Breast epithelium (tissue), 4 donors: ENCODE measurements around the gene BEST2. TPM values are rescaled to one million over a fixed set of nuclear protein-coding genes. Genes with fewer than 3 reads are reported as not detected.

Experiments used
- DNase-seq, 2 donors: peaks; one replicate each; pipeline ENCODE4 v3.0.0-alpha.2; 2019; ENCODE audit warnings: low spot score in 2 of 2
- H3K27ac ChIP-seq, 2 donors: fragments of 200-600 bp; sonication (generic) in 1 of 2; one replicate each; pipeline ENCODE4 v1.5.1; 2016 to 2019; ENCODE audit warnings: mild to moderate bottlenecking in 1 of 2
- H3K27me3 ChIP-seq, 2 donors: fragments of 200-600 bp; sonication (generic) in 1 of 2; one replicate each; pipeline versions ENCODE4 v1.5.1 to v1.6.0; 2017 to 2019; ENCODE audit warnings: control low read depth in 1 of 2, mild to moderate bottlenecking in 1 of 2
- H3K36me3 ChIP-seq: fragments of 200-600 bp; one replicate; pipeline ENCODE4 v1.5.1; 2019
- H3K4me1 ChIP-seq, 2 donors: fragments of 200-600 bp; sonication (generic); one replicate each; pipeline ENCODE4 v1.5.1; 2016 to 2019; ENCODE audit warnings: control low read depth in 1 of 2
- H3K4me3 ChIP-seq, 3 donors: fragments of 200-600 bp; sonication (generic); 1 replicate in 2 of 3; 2 replicates in 1 of 3; pipeline ENCODE4 v1.5.1; 2016 to 2019; ENCODE audit warnings: mild to moderate bottlenecking in 3 of 3, moderate library complexity in 2 of 3
- H3K9me3 ChIP-seq, 2 donors: fragments of 200-600 bp; sonication (generic) in 1 of 2; one replicate each; pipeline ENCODE4 v1.5.1; 2016 to 2019; ENCODE audit warnings: control low read depth in 1 of 2
- CTCF ChIP-seq, 3 donors: fragments of 450-650 bp; IDR thresholded peaks; one replicate each; pipeline ENCODE4 v1.5.1; 2016 to 2017; ENCODE audit warnings: antibody characterized with exemption in 3 of 3, mild to moderate bottlenecking in 3 of 3, moderate library complexity in 3 of 3
- POLR2A ChIP-seq: fragments of 450-650 bp; IDR thresholded peaks from one replicate; pipeline ENCODE4 v1.6.1; 2016; ENCODE audit warnings: antibody characterized with exemption, mild to moderate bottlenecking, moderate library complexity
- POLR2AphosphoS5 ChIP-seq, 3 donors: sonication (generic); formaldehyde crosslinking; IDR thresholded peaks; one replicate each; pipeline ENCODE4 v1.6.1; 2017; ENCODE audit warnings: antibody characterized with exemption in 3 of 3
- intact Hi-C: fragments of 100-400 bp; cut with DNase I; formaldehyde crosslinking; loops from one replicate; pipeline ENCODE4 v1.15.1; 2023; ENCODE audit warnings: low total_unique reads
- total RNA-seq, 3 donors: library from RNA; depleted of rRNA; stranded (reverse); fragments of >200 nt; gene quantifications; one replicate each; pipeline ENCODE4 v1.1.0, GENCODE V29; 2016

BEST2 gene
- total RNA-seq, 3 donors from 2014 or later, result not detected

- DNase-seq, result no peak
- H3K27me3 ChIP-seq, result no peaks in the 10 kb centered on the region
- no peak for TF ChIP-seq POLR2A
- H3K4me1 ChIP-seq, result peaks cover 17 to 44% of the 10 kb centered on the region in 2 donors
- no peaks in the 10 kb centered on the region for H3K36me3 ChIP-seq
- peak overlapping the region; percentile 92 to 100 (median 95) for H3K4me3 ChIP-seq
- H3K27ac ChIP-seq, result peak overlapping the region; percentile 98 to 100
- intact Hi-C loops, result no loop called here
- H3K9me3 ChIP-seq, result no peaks in the 10 kb centered on the region
These were observed 36.6 kb downstream of the BEST2 start for GRCh38 chr19:12788042-12788681.

- TF ChIP-seq POLR2A, result no peak
- peak in 2 of 3 donors; percentile 12 to 18 for TF ChIP-seq POLR2AphosphoS5 (IDR thresholded peaks at IDR 0.05)
- Histone ChIP-seq H3K4me1 (peaks cover 12 to 40% of the 10 kb centered on the region in 2 donors), H3K27ac (peak overlapping the region; percentile 98 to 100), H3K36me3 (no peaks in the 10 kb centered on the region), H3K9me3 (no peaks in the 10 kb centered on the region), H3K4me3 (peak overlapping the region; percentile 92 to 100 (median 95)), H3K27me3 (no peaks in the 10 kb centered on the region)
- intact Hi-C loops, result no loop called here
- DNase-seq, result peak in 1 of 2 donors; percentile 72
These were observed 37.1 kb downstream of the BEST2 start for GRCh38 chr19:12788682-12789097.

DNA sequence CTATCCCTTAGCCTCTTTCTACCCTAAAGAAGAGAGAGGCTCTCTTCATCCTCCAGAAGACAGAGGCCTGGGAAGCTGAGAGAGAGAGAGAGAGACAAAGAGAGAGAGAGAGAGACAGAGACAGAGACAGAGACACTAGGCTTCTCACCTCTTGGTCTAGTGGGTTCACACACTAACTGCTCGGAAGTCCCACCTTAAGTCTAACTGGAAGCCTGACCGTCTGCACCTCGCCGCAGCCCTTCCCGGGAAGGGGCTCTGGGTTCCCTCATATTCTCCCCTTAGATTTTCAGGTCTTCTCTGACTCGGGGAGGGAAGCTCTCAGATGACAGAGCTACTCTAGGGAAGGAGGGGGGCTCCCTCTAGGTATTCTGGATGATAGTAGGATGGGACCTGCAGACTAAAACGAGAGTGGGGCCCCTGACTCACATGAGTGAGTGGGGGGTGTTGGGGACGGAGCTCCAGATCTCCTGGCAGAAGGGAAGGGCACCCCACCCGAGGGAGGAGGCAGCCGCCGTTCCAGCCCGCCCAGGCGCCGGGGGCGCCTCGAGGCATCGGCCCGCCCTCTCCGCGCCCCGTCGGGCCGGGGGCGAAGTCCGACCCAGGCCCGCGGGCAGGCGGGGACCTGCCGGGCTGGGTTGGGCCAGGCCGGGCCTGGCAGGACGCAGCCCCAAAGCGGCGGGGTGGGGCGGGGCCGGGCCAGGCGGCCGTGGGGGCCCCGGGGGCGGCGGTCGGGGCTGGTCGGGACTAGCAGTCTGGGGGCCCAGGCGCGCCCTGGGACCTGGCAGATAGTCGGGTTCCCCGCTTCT is 37.7 kb downstream of the BEST2 start:
- H3K27me3 ChIP-seq, result no peaks in the 10 kb centered on the region
- intact Hi-C loops, result no loop called here
- H3K4me1 ChIP-seq, result peaks cover 6 to 35% of the 10 kb centered on the region in 2 donors
- peak overlapping the region; percentile 92 to 100 (median 95) for H3K4me3 ChIP-seq
- TF ChIP-seq POLR2AphosphoS5 (IDR thresholded peaks at IDR 0.05) (peak in 1 of 3 donors; percentile 17), POLR2A (no peak)
- H3K9me3 ChIP-seq, result no peaks in the 10 kb centered on the region
- peak overlapping the region; percentile 98 to 100 for H3K27ac ChIP-seq
- no peak for DNase-seq
- no peaks in the 10 kb centered on the region for H3K36me3 ChIP-seq

DNA sequence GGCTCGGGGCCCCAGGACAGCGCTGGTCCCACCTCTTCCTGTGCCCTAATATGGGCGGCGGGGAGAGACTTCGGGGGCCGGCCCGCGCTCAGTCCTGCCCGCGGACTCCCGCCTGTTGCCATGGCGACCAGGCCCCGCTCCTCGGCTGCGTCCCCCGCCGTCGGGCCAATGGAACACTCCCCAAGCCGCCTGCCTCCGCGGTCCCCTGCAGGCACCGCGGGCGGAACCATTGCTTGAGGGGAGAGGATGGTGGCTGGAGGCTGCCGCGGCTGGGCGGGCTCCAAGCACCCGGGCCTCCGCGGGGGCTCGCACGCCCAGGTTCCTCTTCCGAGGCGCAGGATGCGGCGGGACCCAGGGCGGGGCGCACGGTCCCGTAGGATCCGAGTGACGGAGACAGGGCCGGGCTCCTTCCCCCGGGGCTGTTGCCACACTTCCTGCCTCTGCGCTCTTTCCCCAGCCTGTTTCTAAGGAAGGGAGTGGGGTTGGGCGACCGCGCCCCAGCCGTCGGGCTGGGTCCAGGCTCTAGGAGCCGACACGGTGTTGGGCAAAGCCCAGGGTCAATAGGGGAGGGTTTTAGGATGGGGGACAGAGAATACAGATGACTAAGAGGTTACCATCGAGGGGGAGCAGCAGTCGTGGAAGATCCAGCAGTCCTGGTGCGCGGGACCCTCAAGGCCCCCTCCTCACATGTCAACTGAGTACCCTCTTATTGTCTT is 38.5 kb downstream of the BEST2 start:
- peak; percentile 95 to 96 for DNase-seq
- TF ChIP-seq CTCF (IDR thresholded peaks at IDR 0.05), result peak in 1 of 3 donors; percentile 7
- TF ChIP-seq POLR2A, result peak; percentile 96
- peak; percentile 95 to 97 (median 96) for TF ChIP-seq POLR2AphosphoS5 (IDR thresholded peaks at IDR 0.05)
- Histone ChIP-seq H3K4me3 (peak overlapping the region; percentile 92 to 100 (median 95)), H3K4me1 (peaks cover 6 to 29% of the 10 kb centered on the region in 2 donors), H3K27me3 (no peaks in the 10 kb centered on the region), H3K27ac (peak overlapping the region; percentile 98 to 100), H3K36me3 (no peaks in the 10 kb centered on the region), H3K9me3 (no peaks in the 10 kb centered on the region)
- intact Hi-C loops, result loop anchor here (2.0 kb wide), 1 partner anchor 13 kb away; no protein-coding TSS in a partner anchor

- intact Hi-C loops, result loop anchor here (2.0 kb wide), 1 partner anchor 14 kb away; no protein-coding TSS in a partner anchor
- Histone ChIP-seq H3K36me3 (no peaks in the 10 kb centered on the region), H3K9me3 (no peaks in the 10 kb centered on the region), H3K4me3 (peak overlapping the region; percentile 92 to 100 (median 95)), H3K27ac (peak overlapping the region; percentile 98 to 100), H3K4me1 (peaks cover 6 to 24% of the 10 kb centered on the region in 2 donors), H3K27me3 (no peaks in the 10 kb centered on the region)
- TF ChIP-seq CTCF (IDR thresholded peaks at IDR 0.05) (no peak), POLR2A (no peak), POLR2AphosphoS5 (IDR thresholded peaks at IDR 0.05) (no peak)
- DNase-seq, result no peak
These were observed 39.2 kb downstream of the BEST2 start for GRCh38 chr19:12790628-12791344.
